ENCODE data around the gene DNAJC4. TPM values are rescaled to one million over a fixed set of nuclear protein-coding genes. Genes with fewer than 3 reads are reported as not detected.

DNAJC4 gene
- total RNA-seq, 1 experiment from 2014 or later: 57.1 TPM

DNA sequence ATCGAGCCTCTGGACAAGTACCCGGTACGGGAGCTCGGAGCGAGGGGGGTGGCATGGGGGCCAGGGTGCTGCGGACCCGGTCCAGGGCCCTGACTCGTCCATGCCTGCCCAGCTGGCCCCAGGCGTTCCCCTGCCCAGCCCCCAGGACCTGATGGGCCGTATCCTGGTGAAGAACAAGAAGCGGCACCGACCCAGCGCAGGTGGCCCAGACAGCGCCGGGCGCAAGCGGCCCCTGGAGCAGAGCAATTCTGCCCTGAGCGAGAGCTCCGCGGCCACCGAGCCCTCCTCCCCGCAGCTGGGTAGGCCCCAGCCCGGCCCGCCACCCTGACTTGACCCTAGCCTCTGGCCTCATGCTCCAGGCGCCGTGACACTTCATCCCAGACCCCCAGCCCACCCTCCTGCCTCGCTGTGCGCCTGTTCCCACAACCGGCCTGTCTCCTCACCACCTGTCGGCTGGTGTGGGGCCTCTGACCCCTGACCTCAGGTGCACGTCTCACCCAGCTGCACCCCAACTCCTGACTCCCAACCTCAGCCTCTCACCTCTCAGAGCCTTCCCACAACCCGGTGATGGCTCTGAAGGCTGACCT lies 28.7 kb downstream of the DNAJC4 start:
- no peaks in the 10 kb centered on the region for H3K9me3 ChIP-seq (ENCODE audit: insufficient read depth, low read depth)
- no peak overlapping the region for H2AFZ ChIP-seq
- peaks cover 6% of the 10 kb centered on the region; the same call in 1 of the 2 replicates for H3F3A ChIP-seq (ENCODE audit: insufficient read depth, low read depth)
- no peak for TF ChIP-seq EZH2 (IDR thresholded peaks at IDR 0.05; ENCODE audit: low read depth)
- TF ChIP-seq, protein P1, sequence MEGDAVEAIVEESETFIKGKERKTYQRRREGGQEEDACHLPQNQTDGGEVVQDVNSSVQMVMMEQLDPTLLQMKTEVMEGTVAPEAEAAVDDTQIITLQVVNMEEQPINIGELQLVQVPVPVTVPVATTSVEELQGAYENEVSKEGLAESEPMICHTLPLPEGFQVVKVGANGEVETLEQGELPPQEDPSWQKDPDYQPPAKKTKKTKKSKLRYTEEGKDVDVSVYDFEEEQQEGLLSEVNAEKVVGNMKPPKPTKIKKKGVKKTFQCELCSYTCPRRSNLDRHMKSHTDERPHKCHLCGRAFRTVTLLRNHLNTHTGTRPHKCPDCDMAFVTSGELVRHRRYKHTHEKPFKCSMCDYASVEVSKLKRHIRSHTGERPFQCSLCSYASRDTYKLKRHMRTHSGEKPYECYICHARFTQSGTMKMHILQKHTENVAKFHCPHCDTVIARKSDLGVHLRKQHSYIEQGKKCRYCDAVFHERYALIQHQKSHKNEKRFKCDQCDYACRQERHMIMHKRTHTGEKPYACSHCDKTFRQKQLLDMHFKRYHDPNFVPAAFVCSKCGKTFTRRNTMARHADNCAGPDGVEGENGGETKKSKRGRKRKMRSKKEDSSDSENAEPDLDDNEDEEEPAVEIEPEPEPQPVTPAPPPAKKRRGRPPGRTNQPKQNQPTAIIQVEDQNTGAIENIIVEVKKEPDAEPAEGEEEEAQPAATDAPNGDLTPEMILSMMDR (conservative IDR thresholded peaks at IDR 0.05): no peak
- H3K4me2 ChIP-seq: no peak overlapping the region
- intact Hi-C loops (cut with micrococcal nuclease; ENCODE audit: unreplicated experiment): no loop called here
- CTCF ChIA-PET: no interaction called here
- H4K20me1 ChIP-seq (ENCODE audit: insufficient read depth): peaks cover 4% of the 10 kb centered on the region; the same call in 1 of the 2 replicates
- no peak overlapping the region for H3K4me3 ChIP-seq
- no TSS peak for BruUV-seq (replicated peaks)
- no peaks in the 10 kb centered on the region for H3K27me3 ChIP-seq (ENCODE audit: insufficient read depth, low read depth)
- POLR2A ChIA-PET (ENCODE audit: unreplicated experiment): no interaction called here
- no peaks in the 10 kb centered on the region for H3K4me1 ChIP-seq (replicated peaks; ENCODE audit: insufficient read depth)
- DNase-seq: no peak
- H3K9me2 ChIP-seq (ENCODE audit: insufficient read depth): no peaks in the 10 kb centered on the region
- peaks cover 14% of the 10 kb centered on the region; the same call in 1 of the 2 replicates for H3K36me3 ChIP-seq (ENCODE audit: low read depth)
- no peaks in the 10 kb centered on the region for H3K79me2 ChIP-seq (ENCODE audit: low read depth)
- no peak overlapping the region for H3K27ac ChIP-seq

DNA sequence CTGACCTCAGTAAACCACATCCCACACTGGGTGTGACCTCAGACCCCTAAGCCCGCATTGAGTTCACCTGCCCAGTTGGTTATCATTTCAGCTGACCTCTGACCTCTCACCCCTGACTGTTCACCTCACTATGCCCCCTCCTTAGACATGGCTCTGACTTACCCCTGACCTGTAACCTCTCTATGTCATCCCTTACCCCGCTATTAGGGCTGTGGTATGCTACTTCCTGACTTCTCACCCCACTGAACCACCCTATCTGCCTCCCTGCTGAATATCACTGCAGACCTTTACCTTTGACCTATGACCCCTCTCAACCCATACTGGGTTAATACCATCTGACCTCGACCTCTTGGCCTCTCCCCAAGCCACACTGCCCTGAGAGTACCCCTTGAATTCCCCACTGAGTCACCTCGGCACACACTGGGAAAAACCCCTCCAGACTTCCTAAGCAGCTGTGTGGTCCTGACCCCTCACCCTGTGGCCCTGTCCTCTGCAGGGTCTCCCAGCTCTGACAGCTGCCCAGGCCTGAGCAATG lies 29.3 kb downstream of the DNAJC4 start:
- CTCF ChIA-PET: no interaction called here
- BruUV-seq (replicated peaks): no TSS peak
- TF ChIP-seq, protein P1 (conservative IDR thresholded peaks at IDR 0.05): no peak
- no peak for TF ChIP-seq EZH2 (IDR thresholded peaks at IDR 0.05; ENCODE audit: low read depth)
- intact Hi-C loops (cut with micrococcal nuclease; ENCODE audit: unreplicated experiment): no loop called here
- peaks cover 6% of the 10 kb centered on the region; the same call in 1 of the 2 replicates for H3F3A ChIP-seq (ENCODE audit: insufficient read depth, low read depth)
- H3K36me3 ChIP-seq (ENCODE audit: low read depth): peaks cover 14% of the 10 kb centered on the region; the same call in 1 of the 2 replicates
- H3K27ac ChIP-seq: no peak overlapping the region
- H3K4me3 ChIP-seq: no peak overlapping the region
- H3K79me2 ChIP-seq (ENCODE audit: low read depth): no peaks in the 10 kb centered on the region
- no peaks in the 10 kb centered on the region for H3K9me3 ChIP-seq (ENCODE audit: insufficient read depth, low read depth)
- H3K4me1 ChIP-seq (replicated peaks; ENCODE audit: insufficient read depth): no peaks in the 10 kb centered on the region
- DNase-seq: peak in 1 of 2 experiments; percentile 6
- H3K4me2 ChIP-seq: no peak overlapping the region
- H4K20me1 ChIP-seq (ENCODE audit: insufficient read depth): peaks cover 4% of the 10 kb centered on the region; the same call in 1 of the 2 replicates
- H3K9me2 ChIP-seq (ENCODE audit: insufficient read depth): no peaks in the 10 kb centered on the region
- H2AFZ ChIP-seq: no peak overlapping the region
- POLR2A ChIA-PET (ENCODE audit: unreplicated experiment): no interaction called here
- H3K27me3 ChIP-seq (ENCODE audit: insufficient read depth, low read depth): no peaks in the 10 kb centered on the region

DNA sequence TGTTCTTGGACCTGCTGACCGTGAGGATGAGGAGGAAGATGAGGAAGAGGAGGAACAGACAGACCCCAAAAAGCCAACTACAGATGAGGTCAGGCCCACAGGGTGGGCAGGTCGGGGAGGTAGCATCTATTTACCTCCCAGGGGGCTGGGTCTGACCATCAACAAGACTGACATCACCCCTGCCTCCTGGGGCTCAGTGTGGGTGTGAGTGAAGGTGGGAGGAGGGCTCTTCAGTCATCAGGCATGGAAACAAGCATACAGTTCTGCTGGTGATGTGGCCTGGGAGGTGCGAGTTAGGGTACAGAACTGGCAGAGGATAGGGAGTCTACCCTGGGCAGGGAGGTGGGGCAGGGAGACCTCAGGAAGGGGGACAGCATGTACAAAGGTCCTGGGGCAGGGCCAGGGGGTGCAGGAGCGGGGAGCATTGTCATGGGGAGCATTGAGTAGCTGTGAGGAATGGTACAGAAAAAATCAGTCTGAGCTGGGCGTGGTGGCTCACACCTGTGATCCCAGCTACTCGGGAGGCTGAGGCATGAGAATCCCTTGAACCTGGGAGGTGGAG lies 29.9 kb downstream of the DNAJC4 start:
- peak in 1 of 2 experiments; percentile 31 for DNase-seq
- Histone ChIP-seq H3K27ac (no peak overlapping the region), H2AFZ (no peak overlapping the region), H3K36me3 (ENCODE audit: low read depth) (peaks cover 14% of the 10 kb centered on the region; the same call in 1 of the 2 replicates), H3K9me2 (ENCODE audit: insufficient read depth) (no peaks in the 10 kb centered on the region), H4K20me1 (ENCODE audit: insufficient read depth) (no peaks in the 10 kb centered on the region), H3K27me3 (ENCODE audit: insufficient read depth, low read depth) (no peaks in the 10 kb centered on the region), H3K9me3 (ENCODE audit: insufficient read depth, low read depth) (no peaks in the 10 kb centered on the region), H3K79me2 (ENCODE audit: low read depth) (no peaks in the 10 kb centered on the region), H3F3A (ENCODE audit: insufficient read depth, low read depth) (peaks cover 6% of the 10 kb centered on the region; the same call in 1 of the 2 replicates), H3K4me1 (replicated peaks; ENCODE audit: insufficient read depth) (no peaks in the 10 kb centered on the region), H3K4me3 (no peak overlapping the region), H3K4me2 (no peak overlapping the region)
- TF ChIP-seq, protein P1 (conservative IDR thresholded peaks at IDR 0.05): no peak
- TF ChIP-seq EZH2 (IDR thresholded peaks at IDR 0.05; ENCODE audit: low read depth): no peak
- intact Hi-C loops (cut with micrococcal nuclease; ENCODE audit: unreplicated experiment): no loop called here
- no TSS peak for BruUV-seq (replicated peaks)
- ChIA-PET POLR2A (ENCODE audit: unreplicated experiment) (no interaction called here), CTCF (interaction anchor here (0.7 kb wide), 1 partner anchor 23 kb away, joined by 3 read pairs; no protein-coding TSS in a partner anchor)

Data from PC-9 (cell line).